ENCODE results near the gene EFNA3. TPM values are rescaled to one million over a fixed set of nuclear protein-coding genes. Genes with fewer than 3 reads are reported as not detected.

EFNA3 gene
- total and polyA plus RNA-seq, 2 donors (not counting 3 experiments of a cell fraction or from before 2014, with no cell fraction given): 2.2 to 2.5 TPM

GRCh38 chr1:155125511-155125945 is 46.9 kb downstream of the EFNA3 start:
- Histone ChIP-seq H3K9ac (replicated peaks; ENCODE audit: extremely low read depth, insufficient read depth, low read length) (no peak overlapping the region), H3K9me1 (replicated peaks; ENCODE audit: control insufficient read depth, extremely low read depth, insufficient read depth, low read length) (no peaks in the 10 kb centered on the region), H3K36me3 (ENCODE audit: control insufficient read depth in 2 of 2, extremely low read depth in 1 of 2, insufficient read depth in 2 of 2, low read length in 2 of 2) (peaks cover 0 to 4% of the 10 kb centered on the region in 2 experiments), H4K20me1 (replicated peaks; ENCODE audit: control insufficient read depth, extremely low read depth, insufficient read depth, low read length) (no peaks in the 10 kb centered on the region), H2AFZ (ENCODE audit: low read depth, low read length) (no peak overlapping the region), H3K4me2 (ENCODE audit: insufficient read depth, low read length) (no peak overlapping the region), H3K27ac (ENCODE audit: insufficient read depth, low read depth, low read length) (peak overlapping the region; percentile 90), H3K9me3 (replicated peaks; ENCODE audit: control insufficient read depth, insufficient read depth, low read length) (no peaks in the 10 kb centered on the region), H3K4me1 (ENCODE audit: control insufficient read depth, extremely low read depth, insufficient read depth, low read length) (peaks cover 48% of the 10 kb centered on the region), H3K27me3 (ENCODE audit: control insufficient read depth in 2 of 2, insufficient read depth in 2 of 2, low read length in 2 of 2) (peaks cover 0 to 4% of the 10 kb centered on the region in 2 experiments), H3K4me3 (replicated peaks in 1 of 3; ENCODE audit: insufficient read depth in 1 of 3, low read depth in 1 of 3, low read length in 3 of 3) (no peak overlapping the region), H3K79me2 (ENCODE audit: control insufficient read depth, insufficient read depth, low read length) (peaks cover 18% of the 10 kb centered on the region)
- dilution Hi-C loops (cut with MboI; ENCODE audit: extremely low pct_ligation_motif_present, low sequenced_read_pairs) (no loop called here), intact Hi-C loops (cut with micrococcal nuclease) (loop anchor here (5.0 kb wide), 1 partner anchor 153 kb away; the partner anchor contains the start of genes CKS1B and SHC1)
- no peak for DNase-seq (ENCODE audit: low read depth, low spot score)
- ChIA-PET POLR2A (no interaction called here), CTCF (interaction anchor here (1.4 to 15.5 kb wide), 3 partner anchors 34 to 47 kb away, joined by 5 to 204 read pairs (median 97); partner anchors contain the start of gene KRTCAP2)
- FAIRE-seq: no peak
- no TSS peak for BruUV-seq (replicated peaks)
- TF ChIP-seq POLR2A (IDR thresholded peaks at IDR 0.05; ENCODE audit: low read depth, low read length): no peak
- no peak for TF ChIP-seq CTCF (IDR thresholded peaks at IDR 0.05; ENCODE audit: extremely low read depth in 1 of 2, insufficient read depth in 1 of 2, low read depth in 1 of 2, low read length in 2 of 2)
- TF ChIP-seq MYC (IDR thresholded peaks at IDR 0.05; ENCODE audit: low read depth, low read length): no peak
- no peak for TF ChIP-seq JUN (IDR thresholded peaks at IDR 0.05; ENCODE audit: borderline replicate concordance, insufficient read depth, insufficient read length, low read depth)
- no peak for TF ChIP-seq GATA2 (IDR thresholded peaks at IDR 0.05; ENCODE audit: insufficient read depth, insufficient read length, low read depth, low read length)

All from endothelial cell of umbilical vein (primary cell).